Mesenteric fat pad (tissue), 1 donor: ENCODE results near the gene JAG2. TPM values are rescaled to one million over a fixed set of nuclear protein-coding genes. Genes with fewer than 3 reads are reported as not detected.

ENCODE experiments used
- DNase-seq: peaks from one replicate; pipeline ENCODE4 v3.0.0-alpha.2; 2020; ENCODE audit warnings: low spot score
- total RNA-seq: library from RNA; stranded (reverse); fragmentation: NEBNext Ultra II Directional; extraction: Animal tissue kit (Norgen Biotek cat#: 25700); gene quantifications from one replicate; pipeline ENCODE4 v1.2.1, GENCODE V29; 2021
- donor health status: DM: yes; HTN: yes; CAD: no.

Gene JAG2
- total RNA-seq, 1 donor from 2014 or later = 25.1 TPM

GRCh38 chr14:105182296-105183020, 13.9 kb upstream of the JAG2 start:
- no peak for DNase-seq

GRCh38 chr14:105181549-105182295, 13.1 kb upstream of the JAG2 start:
- DNase-seq = no peak

GRCh38 chr14:105180592-105181548, 12.3 kb upstream of the JAG2 start, which contains the start of gene NUDT14:
TSS of gene NUDT14 (minus strand) at chr14:105181312. CDS start at chr14:105181209, 103 bp downstream.
- no peak for DNase-seq

GRCh38 chr14:105179191-105179590, 10.6 kb upstream of the JAG2 start:
- no peak for DNase-seq

GRCh38 chr14:105178868-105179140, 10.2 kb upstream of the JAG2 start:
- no peak for DNase-seq

- no peak for DNase-seq
Observed at GRCh38 chr14:105178069-105178867, 9.7 kb upstream of the JAG2 start.

GRCh38 chr14:105177082-105177481, 8.5 kb upstream of the JAG2 start:
- no peak for DNase-seq

GRCh38 chr14:105176513-105176912, 7.9 kb upstream of the JAG2 start:
- no peak for DNase-seq

GRCh38 chr14:105173901-105174894, 5.6 kb upstream of the JAG2 start:
- DNase-seq = no peak

GRCh38 chr14:105173145-105173544, 4.6 kb upstream of the JAG2 start:
- no peak for DNase-seq

GRCh38 chr14:105172476-105172875, 3.9 kb upstream of the JAG2 start:
- no peak for DNase-seq

GRCh38 chr14:105171004-105171673, 2.6 kb upstream of the JAG2 start:
- DNase-seq = no peak

- no peak for DNase-seq
Observed at GRCh38 chr14:105169776-105170655, 1.4 kb upstream of the JAG2 start.

GRCh38 chr14:105168979-105169507, 467 bp upstream of the JAG2 start:
- DNase-seq = no peak

- no peak for DNase-seq
Observed at GRCh38 chr14:105168093-105168420, 519 bp downstream of the JAG2 start.

GRCh38 chr14:105167303-105168092, 1.1 kb downstream of the JAG2 start:
- no peak for DNase-seq
